WI38 (cell line): ENCODE data around the gene EPHA1.

Experiments used
- H3K4me3 ChIP-seq: 2 replicates; pipeline ENCODE4 v1.5.1; 2011; ENCODE audit warnings: low read depth, mild to moderate bottlenecking, control low read depth, low read length
- TF ChIP-seq, protein P1 (sequence below): IDR thresholded peaks from 2 replicates; pipeline ENCODE4 v1.5.1; 2012; ENCODE audit warnings: low read depth, mild to moderate bottlenecking, control low read depth, low read length

The EPHA1 gene

DNA sequence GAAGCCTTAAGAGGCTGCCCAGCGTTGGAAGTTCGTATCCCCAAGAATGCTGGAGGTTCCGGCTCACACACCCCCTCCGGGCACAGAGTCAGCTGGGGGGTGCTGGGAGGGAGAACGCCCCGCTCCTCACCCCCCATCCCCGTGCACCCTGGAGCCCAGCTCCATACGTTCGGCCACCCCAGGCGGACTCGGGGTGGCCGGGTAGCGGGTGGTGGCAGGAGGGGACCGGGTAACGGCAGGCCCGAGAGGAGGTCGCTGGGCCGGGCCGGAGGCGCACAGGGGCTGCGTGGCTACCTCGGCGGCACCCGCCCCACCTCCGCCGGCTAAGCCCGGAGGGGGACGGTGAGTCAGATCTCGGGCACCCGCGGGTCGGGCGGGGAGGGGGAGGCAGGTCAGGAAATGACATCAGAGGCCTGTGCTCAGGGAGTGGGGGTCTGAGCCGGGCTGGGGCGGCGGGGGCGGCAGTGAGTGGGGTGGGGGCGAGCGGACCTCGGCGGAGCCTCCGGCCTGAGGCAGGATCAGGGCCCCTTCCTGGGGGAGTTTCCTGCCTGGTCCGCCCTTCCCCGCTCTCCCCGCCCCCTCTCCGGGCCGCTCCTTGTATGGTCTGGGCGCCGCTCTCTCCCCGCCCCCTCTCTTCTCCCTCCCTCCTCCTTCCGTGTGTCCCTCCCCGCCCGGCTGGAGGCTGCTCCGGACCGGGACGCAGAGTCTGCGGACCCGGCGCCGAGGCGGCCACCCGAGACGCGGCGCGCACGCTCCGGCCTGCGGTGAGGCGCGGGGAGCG lies 27.8 kb downstream of the EPHA1 start, which contains the start of gene ZYX:
Gene ZYX (plus strand): TSS at position 700 of the 781 bp plus-strand sequence. CDS start 227 bp downstream, outside the sequence.
- TF ChIP-seq, protein P1, sequence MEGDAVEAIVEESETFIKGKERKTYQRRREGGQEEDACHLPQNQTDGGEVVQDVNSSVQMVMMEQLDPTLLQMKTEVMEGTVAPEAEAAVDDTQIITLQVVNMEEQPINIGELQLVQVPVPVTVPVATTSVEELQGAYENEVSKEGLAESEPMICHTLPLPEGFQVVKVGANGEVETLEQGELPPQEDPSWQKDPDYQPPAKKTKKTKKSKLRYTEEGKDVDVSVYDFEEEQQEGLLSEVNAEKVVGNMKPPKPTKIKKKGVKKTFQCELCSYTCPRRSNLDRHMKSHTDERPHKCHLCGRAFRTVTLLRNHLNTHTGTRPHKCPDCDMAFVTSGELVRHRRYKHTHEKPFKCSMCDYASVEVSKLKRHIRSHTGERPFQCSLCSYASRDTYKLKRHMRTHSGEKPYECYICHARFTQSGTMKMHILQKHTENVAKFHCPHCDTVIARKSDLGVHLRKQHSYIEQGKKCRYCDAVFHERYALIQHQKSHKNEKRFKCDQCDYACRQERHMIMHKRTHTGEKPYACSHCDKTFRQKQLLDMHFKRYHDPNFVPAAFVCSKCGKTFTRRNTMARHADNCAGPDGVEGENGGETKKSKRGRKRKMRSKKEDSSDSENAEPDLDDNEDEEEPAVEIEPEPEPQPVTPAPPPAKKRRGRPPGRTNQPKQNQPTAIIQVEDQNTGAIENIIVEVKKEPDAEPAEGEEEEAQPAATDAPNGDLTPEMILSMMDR, result no peak
- peak within 1 kb of the TSS; percentile 96 for H3K4me3 ChIP-seq

DNA sequence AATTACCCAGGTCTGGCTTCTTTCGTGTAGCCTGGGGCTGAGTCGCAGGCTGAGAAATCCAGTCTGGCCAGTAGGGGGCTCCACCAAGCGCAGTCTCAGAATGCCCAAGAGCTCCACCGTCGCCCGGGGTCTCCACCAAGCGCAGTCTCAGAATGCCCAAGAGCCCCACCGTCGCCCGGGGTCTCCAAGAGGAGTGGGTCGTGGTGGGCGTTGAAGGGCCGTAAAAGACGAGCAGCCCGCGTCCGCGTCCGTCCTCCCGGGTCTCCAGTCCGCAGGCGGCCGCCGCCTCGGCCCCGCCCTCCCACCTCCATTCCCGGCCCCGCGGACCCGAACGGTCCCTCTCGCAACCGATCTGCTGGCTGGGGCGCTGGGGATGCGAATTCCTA lies 28.4 kb downstream of the EPHA1 start:
- TF ChIP-seq, protein P1, result peak; percentile 87
- peak overlapping the region; percentile 96 for H3K4me3 ChIP-seq

DNA sequence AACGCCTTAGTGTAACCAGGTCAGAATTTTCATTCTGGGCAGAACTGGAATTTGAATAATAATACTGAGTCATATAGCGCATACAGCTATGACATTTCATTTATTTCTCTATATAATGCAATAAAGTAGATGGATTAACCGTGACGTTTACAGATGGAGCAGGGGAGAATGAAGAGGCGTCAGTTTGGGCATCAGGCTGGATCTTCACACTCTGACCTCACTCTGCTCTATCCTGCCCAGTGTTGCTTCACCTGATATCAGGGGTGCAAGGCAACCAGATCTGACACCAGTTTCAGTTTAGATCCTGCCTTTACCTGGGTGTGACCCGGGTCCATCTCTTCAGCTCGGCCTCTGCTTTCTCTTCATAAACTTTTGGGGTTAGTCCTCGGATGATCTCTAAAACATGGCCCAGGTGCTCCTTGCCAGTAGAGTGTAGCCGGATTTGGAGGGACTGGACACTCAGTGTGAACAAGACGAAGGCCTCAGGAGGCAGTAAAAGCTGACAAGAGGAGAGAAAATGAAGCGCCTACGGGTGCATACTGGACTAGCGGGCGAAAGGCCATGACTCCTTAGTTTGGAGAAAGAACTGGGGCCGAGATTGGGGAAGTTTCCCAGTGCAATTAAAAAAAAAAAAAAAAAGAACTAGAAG lies 28.9 kb downstream of the EPHA1 start:
- H3K4me3 ChIP-seq, result peak overlapping the region; percentile 96
- TF ChIP-seq, protein P1, result no peak

DNA sequence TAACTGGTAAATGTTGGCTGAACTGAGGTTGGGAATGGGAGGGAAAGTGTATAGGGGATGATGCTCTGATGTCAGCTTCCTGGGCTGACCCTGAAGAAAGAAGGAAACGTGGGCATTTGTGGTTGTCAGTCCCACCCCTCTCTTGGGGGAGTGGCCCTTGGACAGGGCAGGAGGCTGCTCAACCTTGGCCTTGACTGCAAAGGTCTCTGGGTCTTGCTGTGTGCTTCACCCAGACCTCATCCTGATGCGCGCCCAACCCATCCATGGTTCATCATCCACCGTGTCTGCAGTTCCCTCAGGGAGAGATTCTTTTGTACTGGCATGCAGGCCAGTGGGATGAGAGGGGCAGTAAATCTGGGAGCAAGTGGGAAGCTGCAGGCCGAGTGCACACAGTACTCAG lies 32.3 kb downstream of the EPHA1 start:
- TF ChIP-seq, protein P1, result no peak
- H3K4me3 ChIP-seq, result no peak overlapping the region

DNA sequence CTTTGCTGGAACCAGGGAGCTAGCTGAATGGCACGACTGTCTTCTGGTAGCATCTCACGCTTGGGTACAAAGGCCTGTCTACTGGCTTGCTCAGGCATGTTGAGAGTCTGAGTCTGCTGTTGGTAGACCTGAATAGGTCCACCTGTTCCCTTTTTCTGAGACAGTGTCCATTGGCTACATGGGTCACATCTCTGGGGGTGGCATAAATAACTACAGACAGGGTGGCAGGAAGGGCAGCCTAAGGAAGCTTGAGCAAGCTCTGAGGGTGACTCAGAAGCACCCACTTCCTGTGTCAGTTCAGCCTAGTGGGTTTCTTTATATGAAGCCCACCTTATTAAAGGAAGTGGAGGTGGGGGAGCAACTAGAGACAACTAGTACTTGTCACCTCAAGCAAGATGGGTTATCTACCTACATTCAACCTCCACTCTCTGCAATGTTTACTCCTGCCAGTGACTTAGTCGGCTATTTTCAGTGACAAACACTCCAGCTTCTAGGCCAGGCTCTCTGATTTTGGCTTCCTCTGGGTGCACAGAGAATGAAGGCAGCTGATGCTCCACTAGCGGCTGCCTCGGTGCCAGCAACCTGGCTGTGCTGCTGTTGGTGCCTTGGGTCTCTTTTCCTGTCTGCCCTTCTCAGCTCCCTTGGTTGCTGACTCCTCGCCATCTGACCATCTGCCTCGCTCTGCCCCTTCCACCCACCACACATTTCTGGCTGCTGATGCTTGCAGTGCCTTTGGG lies 33.2 kb downstream of the EPHA1 start:
- H3K4me3 ChIP-seq, result no peak overlapping the region
- TF ChIP-seq, protein P1, result no peak

DNA sequence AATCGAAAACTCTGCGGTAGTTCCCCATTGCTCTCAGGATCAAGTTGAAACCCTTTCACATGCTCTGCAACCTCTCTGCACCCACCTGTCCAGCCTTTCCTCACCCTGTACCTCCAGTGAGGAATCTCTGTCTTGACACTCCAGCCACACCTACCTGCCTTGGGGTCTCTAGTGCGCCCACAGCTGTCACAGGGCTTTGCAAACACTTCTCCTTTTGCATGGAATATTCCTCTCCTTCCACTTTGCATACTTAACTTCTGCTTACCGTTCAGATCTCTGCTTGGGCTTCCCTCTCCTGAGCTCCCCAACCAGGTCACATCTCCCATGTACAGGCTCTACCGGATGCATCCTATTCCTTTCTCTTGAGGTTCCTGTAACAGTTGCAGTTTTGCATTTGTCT lies 34.1 kb downstream of the EPHA1 start:
- TF ChIP-seq, protein P1, result no peak
- H3K4me3 ChIP-seq, result no peak overlapping the region
